Activated naive CD4-positive, alpha-beta T cell treated with anti-CD3 and anti-CD28 coated beads, Interleukin-2, amount 10 ng/mL, durations not matched to agents 7 days and 5 days (primary cell): ENCODE measurements around the gene ARL6IP1.
A peak's percentile ranks its signal among the peaks of the same experiment; 100 is the strongest.

Experiments
- CTCF ChIA-PET: fragments of 350-600 bp; sonication (Branson Sonifier 250); formaldehyde crosslinking; loops from one replicate; lab custom pipeline; 2021; ENCODE audit warnings: antibody characterized with exemption; lab: Charles Lee
- DNase-seq: peaks from one replicate; pipeline ENCODE4 v3.0.0-alpha.2; 2020
- H3K27ac Mint-ChIP-seq: one replicate; pipeline ENCODE4 v1.8.0; 2021; ENCODE audit warnings: mild to moderate bottlenecking, moderate library complexity, mixed read lengths
- H3K27me3 Mint-ChIP-seq: one replicate; pipeline ENCODE4 v1.8.0; 2021; ENCODE audit warnings: mild to moderate bottlenecking, mixed read lengths
- H3K36me3 Mint-ChIP-seq: one replicate; pipeline ENCODE4 v1.8.0; 2021; ENCODE audit warnings: mixed read lengths
- H3K4me1 Mint-ChIP-seq: one replicate; pipeline ENCODE4 v1.8.0; 2021; ENCODE audit warnings: mixed read lengths
- H3K4me3 Mint-ChIP-seq: one replicate; pipeline ENCODE4 v1.8.0; 2021; ENCODE audit warnings: mild to moderate bottlenecking, moderate library complexity, mixed read lengths
- H3K9me3 Mint-ChIP-seq: one replicate; pipeline ENCODE4 v1.8.0; 2021; ENCODE audit warnings: mixed read lengths

The ARL6IP1 gene

GRCh38 chr16:18801145-18801972, at the start of gene ARL6IP1:
Gene ARL6IP1, minus strand, starts transcription at chr16:18801549. Its CDS starts 83 bp downstream, at chr16:18801466.
- no peaks in the 10 kb centered on the region for H3K9me3 Mint-ChIP-seq
- DNase-seq, result peak; percentile 99
- peak within 1 kb of the TSS; percentile 96 for H3K4me3 Mint-ChIP-seq
- peaks cover 55% of the 10 kb centered on the region for H3K36me3 Mint-ChIP-seq
- peaks cover 8% of the 10 kb centered on the region for H3K27me3 Mint-ChIP-seq
- peaks cover 74% of the 10 kb centered on the region for H3K4me1 Mint-ChIP-seq
- peak within 1 kb of the TSS; percentile 95 for H3K27ac Mint-ChIP-seq
- CTCF ChIA-PET, result interaction anchor here (0.6 to 2.3 kb wide), 13 partner anchors 9 to 174 kb away, joined by 3 to 10 read pairs (median 4); partner anchors contain the start of gene RPS15A

- Mint-ChIP-seq H3K9me3 (no peaks in the 10 kb centered on the region), H3K4me1 (no peaks in the 10 kb centered on the region), H3K27ac (no peak overlapping the region), H3K36me3 (peaks cover 63% of the 10 kb centered on the region), H3K27me3 (no peaks in the 10 kb centered on the region), H3K4me3 (no peak overlapping the region)
- CTCF ChIA-PET, result interaction anchor here (0.9 to 1.6 kb wide), 3 partner anchors 9 to 15 kb away, joined by 3 read pairs; no protein-coding TSS in a partner anchor
- no peak for DNase-seq
Observed at GRCh38 chr16:18846416-18846815, 45.1 kb upstream of the ARL6IP1 start.

DNA sequence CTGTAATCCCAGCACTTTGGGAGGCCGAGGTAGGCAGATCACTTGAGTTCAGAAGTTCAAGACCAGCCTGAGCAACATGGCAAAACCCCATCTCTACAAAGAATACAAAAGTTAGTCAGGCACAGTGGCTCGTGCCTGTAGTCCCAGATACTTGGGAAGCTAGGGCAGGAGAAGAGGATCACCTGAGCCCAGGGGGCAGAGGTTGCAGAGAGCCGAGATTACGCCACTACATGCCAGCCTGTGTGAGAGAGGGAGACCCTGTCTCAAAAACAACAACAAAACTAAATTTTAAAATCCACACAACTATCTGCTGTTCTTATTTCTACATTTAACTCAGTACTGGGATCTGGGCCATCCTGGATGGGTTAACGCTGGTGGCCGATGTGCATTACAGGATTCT, 41.2 kb upstream of the ARL6IP1 start:
- CTCF ChIA-PET, result no interaction called here
- H3K4me1 Mint-ChIP-seq, result no peaks in the 10 kb centered on the region
- no peaks in the 10 kb centered on the region for H3K27me3 Mint-ChIP-seq
- no peaks in the 10 kb centered on the region for H3K9me3 Mint-ChIP-seq
- no peak overlapping the region for H3K27ac Mint-ChIP-seq
- H3K36me3 Mint-ChIP-seq, result peaks cover 68% of the 10 kb centered on the region
- H3K4me3 Mint-ChIP-seq, result no peak overlapping the region
- no peak for DNase-seq

DNA sequence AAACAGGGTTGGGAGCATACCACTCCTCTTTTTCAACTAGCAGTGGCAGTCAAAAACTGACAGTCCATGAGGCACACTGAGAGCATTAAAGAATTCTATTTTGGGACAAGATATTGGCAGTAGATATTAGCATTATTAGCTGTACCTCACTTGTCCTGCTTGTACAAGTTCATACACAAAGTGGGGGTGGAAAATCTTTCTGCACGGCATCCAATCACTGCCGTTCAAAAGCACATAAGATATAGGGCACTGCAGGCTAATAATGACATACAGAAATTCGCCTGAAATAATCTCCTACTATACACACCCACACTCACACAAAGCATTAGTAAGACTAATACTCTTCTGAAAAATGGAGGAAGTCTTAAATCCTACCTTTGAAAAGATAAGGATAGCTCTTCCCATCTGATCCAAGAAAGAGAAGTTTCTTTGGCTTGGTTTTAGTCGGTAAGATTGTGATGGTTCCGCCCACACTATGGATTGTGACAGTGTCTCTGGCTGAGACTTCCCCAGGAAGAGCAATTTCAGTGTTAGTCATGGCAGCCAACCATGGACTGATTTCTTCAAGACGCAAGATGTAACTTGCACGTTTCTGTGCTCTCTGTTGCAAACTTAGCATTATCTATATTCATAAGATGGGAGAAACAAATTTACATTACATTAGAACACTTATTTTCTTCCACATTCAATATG, 40.6 kb upstream of the ARL6IP1 start:
- no peaks in the 10 kb centered on the region for H3K27me3 Mint-ChIP-seq
- CTCF ChIA-PET, result interaction anchor here (0.8 kb wide), 1 partner anchor 85 kb away, joined by 4 read pairs; no protein-coding TSS in a partner anchor
- H3K9me3 Mint-ChIP-seq, result no peaks in the 10 kb centered on the region
- H3K36me3 Mint-ChIP-seq, result peaks cover 69% of the 10 kb centered on the region
- DNase-seq, result no peak
- H3K4me3 Mint-ChIP-seq, result no peak overlapping the region
- H3K4me1 Mint-ChIP-seq, result no peaks in the 10 kb centered on the region
- no peak overlapping the region for H3K27ac Mint-ChIP-seq

DNA sequence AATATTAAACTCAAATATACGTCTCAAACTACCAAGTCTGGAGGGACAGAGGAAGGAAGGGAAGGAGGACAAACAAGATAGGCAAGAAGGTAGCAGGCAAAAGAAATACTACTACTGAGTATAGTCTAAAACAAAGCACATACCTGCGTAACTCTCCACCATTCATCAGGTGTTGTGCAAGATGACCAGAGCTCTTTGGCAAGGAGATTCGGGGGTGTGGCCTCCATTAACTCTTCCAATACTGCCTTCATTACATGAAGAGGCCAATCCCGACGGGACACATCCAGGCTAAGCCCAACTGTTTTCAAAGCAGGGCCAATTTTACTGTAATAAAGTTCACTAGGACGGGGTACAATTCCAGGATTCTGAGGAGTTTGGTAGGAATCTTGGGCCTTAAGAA, 38.2 kb upstream of the ARL6IP1 start:
- no peak for DNase-seq
- Mint-ChIP-seq H3K27me3 (no peaks in the 10 kb centered on the region), H3K36me3 (peaks cover 70% of the 10 kb centered on the region), H3K4me1 (no peaks in the 10 kb centered on the region), H3K27ac (no peak overlapping the region), H3K4me3 (no peak overlapping the region), H3K9me3 (no peaks in the 10 kb centered on the region)
- CTCF ChIA-PET, result no interaction called here

DNA sequence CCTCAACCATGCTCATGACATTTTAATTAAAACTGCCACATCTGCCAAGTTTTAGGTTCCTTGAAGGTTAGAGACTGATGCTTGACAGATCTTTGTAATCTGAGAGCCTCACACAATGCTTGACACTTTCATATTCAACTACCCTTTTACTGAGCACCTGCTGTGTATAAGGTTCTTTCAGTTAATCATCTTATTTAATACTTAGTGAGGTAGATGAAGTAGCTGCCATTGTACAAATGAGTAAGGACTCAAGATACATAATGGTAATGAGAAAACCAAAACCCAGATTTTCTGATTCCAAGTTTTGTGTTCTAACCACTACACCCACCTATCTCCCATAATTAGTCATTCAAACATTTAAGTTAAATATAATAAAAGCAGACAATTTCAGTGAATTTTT, 35.4 kb upstream of the ARL6IP1 start:
- CTCF ChIA-PET, result interaction anchor here (1.1 kb wide), 1 partner anchor 9 kb away, joined by 3 read pairs; no protein-coding TSS in a partner anchor
- Mint-ChIP-seq H3K9me3 (no peaks in the 10 kb centered on the region), H3K36me3 (peaks cover 68% of the 10 kb centered on the region), H3K4me1 (no peaks in the 10 kb centered on the region), H3K27me3 (no peaks in the 10 kb centered on the region), H3K27ac (peak overlapping the region; percentile 16), H3K4me3 (no peak overlapping the region)
- no peak for DNase-seq

DNA sequence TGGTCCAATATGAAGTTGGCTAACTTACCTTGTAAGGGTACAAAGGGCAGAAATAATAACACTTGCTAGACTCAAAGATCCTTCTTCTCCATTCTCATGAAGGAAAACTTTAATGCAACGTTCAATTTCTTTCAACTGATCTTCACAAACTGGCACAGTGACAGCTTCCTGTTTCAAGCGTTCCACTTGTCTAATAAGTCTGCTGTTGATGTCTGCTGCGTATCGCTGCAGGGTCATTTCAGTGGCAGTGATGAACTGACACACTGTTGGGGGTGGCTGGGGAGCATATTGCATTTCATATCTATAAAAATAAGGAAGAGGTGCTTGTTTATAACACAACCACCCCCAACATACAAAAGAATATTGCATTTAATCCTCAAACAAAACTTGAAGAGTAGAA, 33.5 kb upstream of the ARL6IP1 start:
- Mint-ChIP-seq H3K4me1 (no peaks in the 10 kb centered on the region), H3K4me3 (no peak overlapping the region), H3K9me3 (no peaks in the 10 kb centered on the region), H3K27ac (peak overlapping the region; percentile 77), H3K27me3 (no peaks in the 10 kb centered on the region), H3K36me3 (peaks cover 70% of the 10 kb centered on the region)
- no peak for DNase-seq
- CTCF ChIA-PET, result interaction anchor here (1.3 kb wide), 1 partner anchor 35 kb away, joined by 3 read pairs; no protein-coding TSS in a partner anchor

- no peaks in the 10 kb centered on the region for H3K27me3 Mint-ChIP-seq
- no peak for DNase-seq
- H3K36me3 Mint-ChIP-seq, result peaks cover 73% of the 10 kb centered on the region
- no peaks in the 10 kb centered on the region for H3K4me1 Mint-ChIP-seq
- no peaks in the 10 kb centered on the region for H3K9me3 Mint-ChIP-seq
- CTCF ChIA-PET, result interaction anchor here (1.3 kb wide), 1 partner anchor 34 kb away, joined by 3 read pairs; no protein-coding TSS in a partner anchor
- H3K27ac Mint-ChIP-seq, result peak overlapping the region; percentile 77
- no peak overlapping the region for H3K4me3 Mint-ChIP-seq
Observed at GRCh38 chr16:18833707-18834505, 32.6 kb upstream of the ARL6IP1 start.

DNA sequence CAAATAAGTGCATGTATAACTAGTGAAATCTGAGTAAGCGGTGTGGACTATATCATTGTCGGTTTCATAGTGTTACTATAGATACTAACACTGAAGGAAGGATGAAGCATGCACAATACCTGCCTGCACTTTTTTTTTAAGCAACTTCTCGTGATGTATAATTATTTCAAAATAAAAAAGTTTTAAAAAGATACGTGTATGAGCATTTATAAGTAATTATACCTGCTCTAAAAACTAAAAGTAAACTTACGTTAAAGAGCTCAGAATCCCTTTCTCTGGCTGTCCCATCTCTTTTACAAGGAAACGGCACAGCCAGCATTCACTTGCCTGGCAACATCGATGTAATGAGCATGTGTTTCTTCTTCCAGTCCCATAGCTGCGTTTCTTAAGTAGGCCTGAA, 31.3 kb upstream of the ARL6IP1 start:
- Mint-ChIP-seq H3K4me3 (no peak overlapping the region), H3K36me3 (peaks cover 75% of the 10 kb centered on the region), H3K27ac (no peak overlapping the region)

DNA sequence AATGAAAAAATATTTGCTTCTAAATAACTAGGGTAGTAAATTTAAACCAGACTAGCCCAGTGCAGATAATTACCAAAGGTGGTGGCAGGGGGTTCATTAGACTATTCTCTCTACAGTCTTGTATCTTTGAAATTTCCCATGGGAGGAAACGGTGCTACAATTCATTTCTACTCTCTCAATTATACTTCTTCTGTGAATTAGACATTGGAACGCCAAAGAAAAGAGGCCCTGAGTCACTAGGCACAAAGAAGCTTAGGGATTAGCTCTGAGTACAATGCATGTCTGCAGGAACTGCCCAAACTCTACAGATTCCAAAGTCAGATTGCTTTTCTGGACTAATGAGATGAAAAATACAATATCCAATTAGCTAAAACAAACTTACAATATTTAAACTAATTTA, 30.7 kb upstream of the ARL6IP1 start:
- no peak for DNase-seq
- CTCF ChIA-PET, result interaction anchor here (1.5 kb wide), 1 partner anchor 15 kb away, joined by 3 read pairs; no protein-coding TSS in a partner anchor
- no peak overlapping the region for H3K4me3 Mint-ChIP-seq

More for the DNA sequence above, 31.3 kb upstream of the ARL6IP1 start:
- H3K9me3 Mint-ChIP-seq, result no peaks in the 10 kb centered on the region
- no peaks in the 10 kb centered on the region for H3K27me3 Mint-ChIP-seq
- H3K4me1 Mint-ChIP-seq, result no peaks in the 10 kb centered on the region
- DNase-seq, result no peak
- CTCF ChIA-PET, result interaction anchor here (0.7 to 1.5 kb wide), 2 partner anchors 12 to 14 kb away, joined by 3 to 4 read pairs; no protein-coding TSS in a partner anchor

DNA sequence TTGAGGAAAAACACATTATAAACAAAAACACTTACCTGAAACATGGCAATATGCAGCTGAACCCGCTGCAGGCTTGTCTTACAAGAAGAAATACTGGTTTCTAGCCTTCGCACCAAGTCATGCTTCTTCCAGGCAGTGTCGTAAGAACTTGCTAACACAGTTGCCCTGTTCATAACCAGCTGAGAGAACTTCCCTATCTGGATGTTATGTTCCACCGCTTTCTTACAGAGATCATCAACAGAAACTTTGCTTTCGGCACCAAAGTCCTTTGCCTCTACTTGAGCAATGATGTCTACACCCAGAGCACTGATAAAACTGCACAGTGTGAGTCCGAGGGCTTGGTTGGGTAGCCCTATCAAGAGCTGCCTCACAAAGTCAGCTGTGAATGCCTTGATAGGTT, 27.9 kb upstream of the ARL6IP1 start:
- H3K27me3 Mint-ChIP-seq, result no peaks in the 10 kb centered on the region

More for the DNA sequence above, 30.7 kb upstream of the ARL6IP1 start:
- H3K36me3 Mint-ChIP-seq, result peaks cover 73% of the 10 kb centered on the region
- no peaks in the 10 kb centered on the region for H3K4me1 Mint-ChIP-seq
- no peak overlapping the region for H3K27ac Mint-ChIP-seq
- no peaks in the 10 kb centered on the region for H3K27me3 Mint-ChIP-seq
- H3K9me3 Mint-ChIP-seq, result no peaks in the 10 kb centered on the region

GRCh38 chr16:18827890-18828289, 26.5 kb upstream of the ARL6IP1 start:
- Mint-ChIP-seq H3K27ac (peak overlapping the region; percentile 33), H3K27me3 (no peaks in the 10 kb centered on the region), H3K4me3 (no peak overlapping the region), H3K4me1 (no peaks in the 10 kb centered on the region), H3K36me3 (peaks cover 46% of the 10 kb centered on the region), H3K9me3 (no peaks in the 10 kb centered on the region)
- DNase-seq, result no peak
- CTCF ChIA-PET, result interaction anchor here (1.0 kb wide), 2 partner anchors 8 to 24 kb away, joined by 3 read pairs; no protein-coding TSS in a partner anchor

More for the DNA sequence above, 27.9 kb upstream of the ARL6IP1 start:
- CTCF ChIA-PET, result interaction anchor here (1.4 kb wide), 1 partner anchor 28 kb away, joined by 4 read pairs; the partner anchor contains the start of gene ARL6IP1
- DNase-seq, result no peak
- Mint-ChIP-seq H3K36me3 (peaks cover 52% of the 10 kb centered on the region), H3K4me1 (no peaks in the 10 kb centered on the region), H3K27ac (no peak overlapping the region), H3K4me3 (no peak overlapping the region), H3K9me3 (no peaks in the 10 kb centered on the region)

GRCh38 chr16:18816286-18816685, 14.9 kb upstream of the ARL6IP1 start:
- Mint-ChIP-seq H3K27me3 (no peaks in the 10 kb centered on the region), H3K9me3 (no peaks in the 10 kb centered on the region), H3K27ac (no peak overlapping the region), H3K36me3 (peaks cover 46% of the 10 kb centered on the region), H3K4me3 (no peak overlapping the region), H3K4me1 (peaks cover 16% of the 10 kb centered on the region)
- CTCF ChIA-PET, result no interaction called here
- no peak for DNase-seq
